RWPE2 (cell line): Measurements from ENCODE around the gene CTNNA1.
A peak's percentile ranks its signal among the peaks of the same experiment; 100 is the strongest.

Experiments used
- ATAC-seq: fragments of 200-7000 bp; cut with Tn5 transposase; 3 replicates; pipeline ENCODE4 v1.9.1; 2021; ENCODE audit warnings: low read depth
- DNase-seq: peaks from one replicate; pipeline ENCODE4 v3.0.0-alpha.2; 2020; ENCODE audit warnings: low spot score
- H3K27ac ChIP-seq: fragments of 450-650 bp; 2 replicates; pipeline ENCODE4 v1.5.1; 2017; ENCODE audit warnings: mild to moderate bottlenecking; ENCODE audit not compliant: poor library complexity, severe bottlenecking
- H3K27me3 ChIP-seq: fragments of 250-450 bp; sonication (Bioruptor Pico); 2 replicates; pipeline ENCODE4 v1.5.1; 2021; ENCODE audit warnings: mild to moderate bottlenecking, moderate library complexity; ENCODE audit not compliant: insufficient read depth, poor library complexity, severe bottlenecking
- H3K36me3 ChIP-seq: fragments of 250-450 bp; sonication (Bioruptor Pico); 2 replicates; pipeline ENCODE4 v1.5.1; 2020; ENCODE audit warnings: low read depth, mild to moderate bottlenecking, moderate library complexity
- H3K4me1 ChIP-seq: fragments of 250-450 bp; sonication (Bioruptor Pico); 2 replicates; pipeline ENCODE4 v1.5.1; 2021; ENCODE audit warnings: mild to moderate bottlenecking, moderate library complexity; ENCODE audit not compliant: insufficient read depth, poor library complexity, severe bottlenecking
- H3K4me3 ChIP-seq: fragments of 250-450 bp; sonication (Bioruptor Pico); 2 replicates; pipeline ENCODE4 v1.5.1; 2021; ENCODE audit warnings: mild to moderate bottlenecking, moderate library complexity; ENCODE audit not compliant: severe bottlenecking
- H3K9me3 ChIP-seq: fragments of 250-450 bp; sonication (Bioruptor Pico); 2 replicates; pipeline ENCODE4 v1.5.1; 2021; ENCODE audit warnings: mild to moderate bottlenecking, moderate library complexity; ENCODE audit not compliant: severe bottlenecking
- CTCF ChIP-seq: fragments of 450-650 bp; IDR thresholded peaks from one replicate; pipeline ENCODE4 v1.5.1; 2017; ENCODE audit warnings: mild to moderate bottlenecking, moderate library complexity; ENCODE audit not compliant: poor library complexity, severe bottlenecking

Gene CTNNA1

GRCh38 chr5:138932171-138932810 lies 179.1 kb downstream of the CTNNA1 start:
- no peaks in the 10 kb centered on the region for H3K4me1 ChIP-seq
- H3K9me3 ChIP-seq: no peaks in the 10 kb centered on the region
- ATAC-seq: 0 out of 3 replicates have a peak, but pooled peaks have one; percentile 22
- no peaks in the 10 kb centered on the region for H3K27me3 ChIP-seq
- no peak for DNase-seq
- H3K4me3 ChIP-seq: no peak overlapping the region
- H3K27ac ChIP-seq: no peak overlapping the region
- H3K36me3 ChIP-seq: peaks cover 75% of the 10 kb centered on the region
- TF ChIP-seq CTCF: peak; percentile 35

- H3K36me3 ChIP-seq: peaks cover 64% of the 10 kb centered on the region
- H3K4me1 ChIP-seq: no peaks in the 10 kb centered on the region
- no peak for ATAC-seq
- no peaks in the 10 kb centered on the region for H3K9me3 ChIP-seq
- DNase-seq: no peak
- H3K27ac ChIP-seq: no peak overlapping the region
- no peak for TF ChIP-seq CTCF
- H3K27me3 ChIP-seq: no peaks in the 10 kb centered on the region
- no peak overlapping the region for H3K4me3 ChIP-seq
Measured at GRCh38 chr5:138933522-138934290, 180.5 kb downstream of the CTNNA1 start.

GRCh38 chr5:138934971-138935370 lies 181.7 kb downstream of the CTNNA1 start:
- ATAC-seq (no peak), DNase-seq (no peak)
- no peak overlapping the region for H3K4me3 ChIP-seq
- no peaks in the 10 kb centered on the region for H3K9me3 ChIP-seq
- no peaks in the 10 kb centered on the region for H3K27me3 ChIP-seq
- H3K36me3 ChIP-seq: peaks cover 54% of the 10 kb centered on the region
- TF ChIP-seq CTCF: no peak
- H3K4me1 ChIP-seq: no peaks in the 10 kb centered on the region
- no peak overlapping the region for H3K27ac ChIP-seq

- ATAC-seq: no peak
- no peak for TF ChIP-seq CTCF
- Histone ChIP-seq H3K27me3 (no peaks in the 10 kb centered on the region), H3K36me3 (peaks cover 49% of the 10 kb centered on the region), H3K27ac (no peak overlapping the region), H3K9me3 (no peaks in the 10 kb centered on the region), H3K4me3 (no peak overlapping the region), H3K4me1 (no peaks in the 10 kb centered on the region)
- no peak for DNase-seq
Measured at GRCh38 chr5:138935466-138935865, 182.2 kb downstream of the CTNNA1 start.
